HUES64 (cell line): ENCODE measurements around the gene AQR.
"Not testable (repeated sequence)": the region's sequence is repeated elsewhere in the genome, so short reads cannot be mapped to it uniquely, and the experiment has no call there.

Experiments
- H3K27ac ChIP-seq: 2 replicates; pipeline ENCODE4 v1.7.0; 2013; ENCODE audit warnings: low read depth, low read length, inconsistent platforms
- H3K27me3 ChIP-seq: 2 replicates; pipeline ENCODE4 v1.6.1; 2013; ENCODE audit warnings: mild to moderate bottlenecking, low read length; ENCODE audit not compliant: insufficient read depth
- H3K36me3 ChIP-seq: 2 replicates; pipeline ENCODE4 v1.6.1; 2013; ENCODE audit warnings: mild to moderate bottlenecking, low read length; ENCODE audit not compliant: insufficient read depth
- H3K4me1 ChIP-seq: 2 replicates; pipeline ENCODE4 v1.6.1; 2013; ENCODE audit warnings: mild to moderate bottlenecking, low read length, moderate library complexity; ENCODE audit not compliant: insufficient read depth
- H3K4me3 ChIP-seq: 2 replicates; pipeline ENCODE4 v1.5.1; 2013; ENCODE audit warnings: mild to moderate bottlenecking, low read length, moderate library complexity
- H3K9ac ChIP-seq: 2 replicates; pipeline ENCODE4 v1.6.1; 2013; ENCODE audit warnings: mild to moderate bottlenecking, low read depth, low read length
- H3K9me3 ChIP-seq: 2 replicates; pipeline ENCODE4 v1.6.1; 2013; ENCODE audit warnings: low read depth, low read length; ENCODE audit not compliant: insufficient read depth
- WGBS: fragments of 150-250, 120-280 bp; methylation state at CpG from one replicate; pipeline ENCODE4 v1.1.7; 2013; ENCODE audit warnings: missing lambda C conversion rate; 5-methylcytosine and 5-hydroxymethylcytosine counted together

AQR gene

DNA sequence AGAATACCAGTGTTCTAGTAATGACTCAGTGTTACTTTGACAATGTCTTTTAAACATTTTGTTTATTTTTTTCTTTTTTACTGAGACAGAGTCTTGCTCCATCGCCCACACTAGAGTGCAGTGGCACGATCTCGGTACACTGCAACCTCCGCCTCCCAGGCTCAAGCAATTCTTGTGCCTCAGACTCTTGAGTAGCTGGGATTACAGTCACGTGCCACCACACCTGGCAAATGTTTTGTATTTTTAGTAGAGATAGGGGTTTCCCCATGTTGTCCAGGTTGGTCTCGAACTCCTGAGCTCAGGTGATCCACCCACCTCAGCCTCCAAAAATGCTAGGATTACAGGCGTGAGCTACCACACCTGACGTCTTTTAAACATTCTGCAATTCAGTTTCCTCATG lies 15.7 kb downstream of the AQR start:
- H3K4me3 ChIP-seq = no peak overlapping the region
- H3K9ac ChIP-seq = no peak overlapping the region
- H3K4me1 ChIP-seq = no peaks in the 10 kb centered on the region
- 92% methylated on average over 8 of the region's 8 CpGs for WGBS
- H3K36me3 ChIP-seq = peaks cover 68% of the 10 kb centered on the region
- H3K27me3 ChIP-seq = no peaks in the 10 kb centered on the region
- H3K9me3 ChIP-seq = peaks cover 9% of the 10 kb centered on the region; the same call in 1 of the 2 replicates
- no peak overlapping the region for H3K27ac ChIP-seq

DNA sequence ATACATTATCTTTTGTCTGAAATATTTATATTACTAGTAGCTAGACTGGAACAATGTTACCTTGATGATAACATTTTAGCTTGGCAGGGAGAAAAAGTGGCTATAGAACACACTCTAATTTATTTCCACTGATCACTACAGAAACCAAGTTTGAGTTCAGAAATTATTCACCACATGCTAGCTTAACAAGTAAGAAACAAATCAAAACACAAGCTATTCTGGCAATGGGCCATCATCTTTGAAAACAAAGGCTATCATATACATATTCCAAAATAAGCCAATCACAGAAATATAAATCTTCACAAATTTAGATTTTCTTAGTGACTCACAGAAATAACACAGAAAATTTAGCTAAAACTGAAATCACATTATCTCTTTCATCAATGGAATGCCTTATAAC lies 17.1 kb downstream of the AQR start:
- H3K4me1 ChIP-seq = no peaks in the 10 kb centered on the region
- no peak overlapping the region for H3K4me3 ChIP-seq
- H3K36me3 ChIP-seq = peaks cover 71% of the 10 kb centered on the region
- no peak overlapping the region for H3K27ac ChIP-seq
- H3K9me3 ChIP-seq = peaks cover 9% of the 10 kb centered on the region; the same call in 1 of the 2 replicates
- H3K27me3 ChIP-seq = no peaks in the 10 kb centered on the region
- no peak overlapping the region for H3K9ac ChIP-seq

DNA sequence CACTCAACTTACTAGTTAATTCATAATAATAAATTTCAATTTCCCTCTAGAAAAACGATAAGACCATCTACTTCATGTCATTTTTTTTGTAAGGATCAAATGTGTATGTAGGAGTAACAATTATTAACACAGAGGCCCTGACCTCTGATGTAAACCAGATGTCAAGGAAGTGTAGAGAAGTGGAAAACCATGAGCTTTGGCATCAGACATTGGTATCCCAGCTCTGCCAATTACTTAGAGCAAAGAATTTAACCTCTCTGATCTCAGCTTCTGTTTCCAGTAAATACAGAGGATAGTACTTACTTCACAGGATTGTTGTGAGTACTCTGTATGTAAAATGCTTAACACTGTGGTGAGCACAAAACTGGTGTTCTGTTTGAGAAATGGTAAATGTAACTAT lies 17.5 kb downstream of the AQR start:
- Histone ChIP-seq H3K4me3 (no peak overlapping the region), H3K27me3 (no peaks in the 10 kb centered on the region), H3K4me1 (no peaks in the 10 kb centered on the region), H3K27ac (no peak overlapping the region), H3K9ac (no peak overlapping the region), H3K36me3 (peaks cover 72% of the 10 kb centered on the region), H3K9me3 (peaks cover 9% of the 10 kb centered on the region; the same call in 1 of the 2 replicates)
- no CpG with 5 or more reads among the region's 1 CpG for WGBS

DNA sequence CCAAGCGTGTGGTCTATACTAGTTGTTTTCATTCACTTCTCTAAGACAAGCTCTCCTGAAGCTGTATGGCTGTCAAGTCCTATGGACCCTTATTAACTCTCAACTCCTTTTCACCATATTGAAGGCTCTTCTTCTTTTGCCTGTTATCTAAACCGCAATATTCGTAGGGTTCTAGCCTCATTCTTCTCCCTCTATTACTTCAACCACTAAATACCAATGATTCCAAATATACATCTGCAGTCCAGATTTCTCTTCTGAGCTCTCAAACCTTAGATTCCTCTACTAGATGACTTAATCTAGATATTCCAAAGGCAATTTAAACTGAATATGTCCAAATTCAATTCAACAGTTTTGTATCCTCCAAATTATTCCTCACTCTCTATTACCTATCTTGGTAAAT lies 24.6 kb downstream of the AQR start:
- no peak overlapping the region for H3K4me3 ChIP-seq
- H3K9ac ChIP-seq = no peak overlapping the region
- no peaks in the 10 kb centered on the region for H3K27me3 ChIP-seq
- H3K27ac ChIP-seq = no peak overlapping the region
- no peaks in the 10 kb centered on the region for H3K9me3 ChIP-seq
- WGBS = 96% methylated on average over 3 of the region's 3 CpGs
- peaks cover 75% of the 10 kb centered on the region for H3K36me3 ChIP-seq
- no peaks in the 10 kb centered on the region for H3K4me1 ChIP-seq

DNA sequence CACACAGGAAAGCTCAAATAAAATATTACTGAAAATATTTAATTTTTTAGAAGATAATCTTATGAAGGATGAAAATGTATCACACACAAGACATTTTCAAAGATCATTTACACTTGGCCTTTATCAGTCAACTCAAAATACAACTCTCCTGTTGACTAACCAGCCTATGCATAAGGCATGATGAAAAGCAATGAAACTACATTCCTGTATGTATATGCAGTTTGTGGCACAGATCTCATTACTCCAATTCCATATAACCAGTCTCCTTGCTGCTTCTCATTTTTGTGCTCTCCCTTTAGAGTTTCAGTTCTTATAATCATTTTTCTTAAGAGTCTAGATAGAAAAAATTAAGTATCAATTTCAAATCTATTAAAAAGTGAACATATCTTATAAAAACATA lies 25.8 kb downstream of the AQR start:
- no peaks in the 10 kb centered on the region for H3K4me1 ChIP-seq
- H3K27ac ChIP-seq = no peak overlapping the region
- no peaks in the 10 kb centered on the region for H3K9me3 ChIP-seq
- no peak overlapping the region for H3K9ac ChIP-seq
- no peak overlapping the region for H3K4me3 ChIP-seq
- H3K36me3 ChIP-seq = peaks cover 85% of the 10 kb centered on the region
- H3K27me3 ChIP-seq = no peaks in the 10 kb centered on the region

DNA sequence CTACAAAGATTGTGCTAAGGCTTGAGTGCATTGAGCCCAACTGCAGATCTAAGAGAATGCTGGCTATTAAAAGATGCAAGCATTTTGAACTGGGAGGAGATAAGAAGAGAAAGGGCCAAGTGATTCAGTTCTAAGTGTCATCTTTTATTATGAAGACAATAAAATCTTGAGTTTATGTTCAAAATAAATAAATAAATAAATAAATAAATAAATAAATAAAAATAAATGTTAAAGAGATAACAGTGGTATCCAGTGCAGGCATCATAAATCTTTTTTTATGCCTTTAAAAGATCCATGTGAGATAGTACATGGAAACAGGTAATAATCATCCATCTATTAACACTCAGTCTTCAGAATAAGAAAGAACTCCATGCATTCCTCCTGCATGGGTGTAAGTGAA lies 26.3 kb downstream of the AQR start:
- not testable (repeated sequence) for H3K27ac ChIP-seq, H3K4me3 ChIP-seq, H3K4me1 ChIP-seq, H3K9ac ChIP-seq, H3K27me3 ChIP-seq, H3K9me3 ChIP-seq
- peaks cover 86% of the 10 kb centered on the region for H3K36me3 ChIP-seq

DNA sequence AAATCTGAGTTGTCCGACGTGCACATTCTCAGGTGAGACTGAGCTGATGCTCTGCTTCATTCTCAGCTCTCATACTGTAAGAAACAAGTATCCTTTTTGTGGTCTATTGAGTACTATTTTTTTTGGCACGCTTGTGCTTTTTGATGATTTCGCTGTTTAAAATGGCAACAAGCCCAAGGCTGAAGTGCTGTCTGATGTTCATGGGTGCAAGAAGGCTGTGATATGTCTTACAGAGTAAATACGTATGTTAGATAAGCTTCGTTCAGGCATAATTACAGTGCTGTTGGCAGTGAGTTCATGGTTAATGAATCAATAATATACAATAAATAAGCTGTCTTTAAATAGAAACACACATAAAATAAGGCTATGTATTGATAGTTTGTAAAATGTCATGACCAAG lies 27.2 kb downstream of the AQR start:
- Histone ChIP-seq H3K9me3 (no peaks in the 10 kb centered on the region), H3K27ac (no peak overlapping the region), H3K4me3 (no peak overlapping the region), H3K36me3 (peaks cover 83% of the 10 kb centered on the region), H3K9ac (no peak overlapping the region), H3K27me3 (no peaks in the 10 kb centered on the region), H3K4me1 (no peaks in the 10 kb centered on the region)
- WGBS = 95% methylated on average over 6 of the region's 6 CpGs

DNA sequence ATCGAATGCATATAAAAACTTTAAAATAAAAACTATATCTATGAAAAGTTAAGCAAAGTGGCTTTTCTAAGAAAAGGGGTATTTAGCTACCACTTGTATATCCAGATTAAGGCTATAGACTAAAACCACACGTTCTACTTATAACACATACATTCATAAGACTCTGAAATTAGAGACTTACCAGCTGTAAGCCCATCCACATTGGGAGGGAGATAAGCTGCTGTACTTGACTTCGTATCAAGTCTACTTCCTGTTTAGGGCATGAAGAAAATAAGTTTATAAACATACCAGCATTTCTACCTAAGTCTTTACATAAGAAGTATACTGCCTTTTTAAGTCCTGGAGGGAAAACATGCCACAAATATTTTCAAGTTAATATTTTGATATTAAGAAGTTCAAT lies 27.7 kb downstream of the AQR start:
- no peaks in the 10 kb centered on the region for H3K4me1 ChIP-seq
- H3K9ac ChIP-seq = no peak overlapping the region
- peaks cover 87% of the 10 kb centered on the region for H3K36me3 ChIP-seq
- H3K9me3 ChIP-seq = no peaks in the 10 kb centered on the region
- WGBS = 100% methylated on average over 1 of the region's 3 CpGs
- no peaks in the 10 kb centered on the region for H3K27me3 ChIP-seq
- no peak overlapping the region for H3K4me3 ChIP-seq
- H3K27ac ChIP-seq = no peak overlapping the region

DNA sequence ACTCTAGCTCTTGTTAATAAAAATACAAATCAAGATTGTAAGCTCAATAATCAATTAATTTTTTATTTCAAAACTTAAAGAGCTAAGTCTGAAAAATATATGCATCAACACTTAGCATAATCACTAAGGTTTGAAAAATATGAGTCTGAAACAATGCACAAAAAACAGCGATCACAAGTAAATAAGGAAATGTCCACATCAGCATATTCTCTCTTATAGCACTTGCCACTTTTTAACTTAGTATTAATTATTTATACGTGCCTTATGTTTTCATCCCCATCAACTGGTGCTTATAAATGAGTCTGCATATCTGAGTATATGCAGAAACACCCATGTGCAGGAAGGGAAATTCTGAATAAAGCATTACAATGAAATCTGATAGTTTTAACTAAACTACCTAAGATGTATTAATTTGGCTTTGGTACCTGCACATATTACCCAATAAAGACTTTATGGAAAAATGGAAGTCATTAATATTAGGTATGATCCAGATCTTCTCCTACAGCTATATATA lies 28.3 kb downstream of the AQR start:
- H3K9ac ChIP-seq = no peak overlapping the region
- H3K27ac ChIP-seq = no peak overlapping the region
- H3K4me1 ChIP-seq = no peaks in the 10 kb centered on the region
- H3K36me3 ChIP-seq = peaks cover 92% of the 10 kb centered on the region
- WGBS = 100% methylated on average over 1 of the region's 2 CpGs
- no peaks in the 10 kb centered on the region for H3K9me3 ChIP-seq
- H3K27me3 ChIP-seq = no peaks in the 10 kb centered on the region
- no peak overlapping the region for H3K4me3 ChIP-seq

DNA sequence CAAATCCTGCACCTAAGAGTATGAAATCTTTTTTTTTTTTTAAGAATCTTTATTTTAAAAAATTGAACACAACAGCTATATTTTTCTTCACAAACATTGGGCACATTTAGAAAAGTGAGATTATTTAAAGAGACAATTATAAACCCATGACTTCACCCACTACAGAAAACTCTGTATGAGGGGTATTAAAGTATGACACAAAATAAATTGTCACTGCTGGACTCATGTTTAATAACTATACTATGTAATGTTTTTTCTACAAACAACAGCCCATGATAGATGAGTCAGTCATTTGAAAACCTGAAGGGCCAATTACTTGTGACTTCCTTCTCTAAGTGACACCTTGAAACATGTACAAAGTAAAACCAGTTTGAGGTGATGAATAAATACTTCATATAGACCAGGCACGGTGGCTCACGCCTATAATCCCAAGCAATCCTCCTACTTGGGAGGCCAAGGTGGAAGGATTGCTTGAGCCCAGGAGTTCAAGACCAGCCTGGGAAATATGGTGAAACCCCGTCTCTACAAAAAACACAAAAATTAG lies 36.0 kb downstream of the AQR start:
- H3K27me3 ChIP-seq = no peaks in the 10 kb centered on the region
- H3K4me1 ChIP-seq = no peaks in the 10 kb centered on the region
- no peaks in the 10 kb centered on the region; the same call in 1 of the 2 replicates for H3K9me3 ChIP-seq
- no peak overlapping the region for H3K27ac ChIP-seq
- WGBS = 90% methylated on average over 3 of the region's 3 CpGs
- H3K36me3 ChIP-seq = peaks cover 90% of the 10 kb centered on the region
- no peak overlapping the region for H3K9ac ChIP-seq
- H3K4me3 ChIP-seq = no peak overlapping the region

DNA sequence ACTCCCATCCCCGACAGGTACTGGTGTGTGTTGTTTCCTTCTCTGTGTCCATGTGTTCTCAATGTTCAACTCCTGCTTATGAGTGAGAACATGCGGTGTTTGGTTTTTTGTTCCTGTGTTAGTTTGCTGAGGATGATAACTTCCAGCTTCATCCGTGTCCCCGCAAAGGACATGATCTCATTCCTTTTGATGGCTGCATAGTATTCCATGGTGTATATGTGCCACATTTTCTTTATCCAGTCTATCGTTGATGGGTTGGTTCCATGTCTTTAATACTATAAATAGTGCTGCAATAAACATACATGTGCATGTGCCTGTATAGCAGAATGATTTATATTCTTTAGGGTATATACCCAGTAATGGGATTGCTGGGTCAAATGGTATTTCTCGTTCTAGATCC lies 41.2 kb downstream of the AQR start:
- H3K27ac ChIP-seq, H3K4me1 ChIP-seq, H3K27me3 ChIP-seq, H3K4me3 ChIP-seq, H3K9me3 ChIP-seq, H3K9ac ChIP-seq: not testable (repeated sequence)
- peaks cover 88% of the 10 kb centered on the region for H3K36me3 ChIP-seq
- WGBS = 98% methylated on average over 6 of the region's 6 CpGs

DNA sequence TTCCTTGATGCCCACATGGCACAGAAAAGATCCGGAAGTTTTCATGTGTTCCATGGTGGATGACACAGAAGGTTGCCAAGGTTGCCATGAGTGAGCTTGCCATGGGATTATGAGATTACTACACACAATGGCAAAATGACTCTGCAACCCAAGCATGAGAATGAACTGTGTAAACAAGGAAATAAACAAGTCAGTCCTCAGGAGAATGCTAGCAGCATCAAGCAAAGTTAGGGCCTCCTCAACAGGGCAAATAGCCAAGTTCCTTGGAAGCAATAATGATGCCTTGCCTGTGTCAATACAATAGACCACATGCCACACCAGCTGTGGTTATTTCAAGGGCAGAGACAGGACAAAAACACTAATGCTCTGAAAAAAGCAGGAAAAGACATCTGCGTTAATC lies 41.8 kb downstream of the AQR start:
- Histone ChIP-seq H3K27ac (no peak overlapping the region), H3K9me3 (no peaks in the 10 kb centered on the region; the same call in 1 of the 2 replicates), H3K4me1 (no peaks in the 10 kb centered on the region), H3K36me3 (peaks cover 87% of the 10 kb centered on the region), H3K27me3 (no peaks in the 10 kb centered on the region), H3K9ac (no peak overlapping the region), H3K4me3 (no peak overlapping the region)
- WGBS = 96% methylated on average over 2 of the region's 2 CpGs
